GM10248 (cell line): ENCODE results near the gene SRRM5.

Experiments
- CTCF ChIA-PET: fragments of 300-600 bp; sonication (Branson Sonifier 250); formaldehyde crosslinking; extraction: SDS; loops from one replicate; lab custom pipeline; 2021; ENCODE audit warnings: antibody characterized with exemption; lab: Yijun Ruan, JAX
- POLR2A ChIA-PET: fragments of 350-650 bp; sonication (Branson Sonifier 250); formaldehyde crosslinking; extraction: SDS; loops from one replicate; lab custom pipeline; 2020; ENCODE audit warnings: antibody characterized with exemption; lab: Yijun Ruan, JAX
- DNase-seq: peaks from one replicate; pipeline ENCODE4 v3.0.0; 2012; ENCODE audit errors: extremely low spot score
- TF ChIP-seq, protein P1 (sequence below): IDR thresholded peaks from 2 replicates; pipeline ENCODE4 v1.5.1; 2012; ENCODE audit warnings: mild to moderate bottlenecking, low read depth; ENCODE audit errors: extremely low read depth, missing control alignments, control extremely low read depth

The SRRM5 gene

DNA sequence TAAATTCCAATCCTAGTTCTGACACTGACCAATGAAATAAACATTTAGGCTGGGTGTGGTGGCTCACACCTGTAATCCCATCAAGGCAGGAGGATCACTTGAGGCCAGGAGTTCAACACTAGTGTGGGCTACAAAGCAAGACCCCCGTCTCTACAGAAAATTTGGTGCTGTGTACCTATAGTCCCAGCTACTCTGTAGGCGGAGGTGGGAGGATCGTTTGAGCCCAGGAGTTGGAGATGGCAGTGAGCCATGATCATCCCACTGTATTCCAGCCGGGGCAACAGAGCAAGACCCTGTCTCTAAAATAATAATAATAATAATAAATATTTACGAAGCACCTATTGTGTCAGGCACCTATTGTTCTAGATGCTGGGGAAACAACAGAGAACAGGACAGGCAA, 22.6 kb upstream of the SRRM5 start:
- POLR2A ChIA-PET, result no interaction called here
- DNase-seq, result no peak
- TF ChIP-seq, protein P1, sequence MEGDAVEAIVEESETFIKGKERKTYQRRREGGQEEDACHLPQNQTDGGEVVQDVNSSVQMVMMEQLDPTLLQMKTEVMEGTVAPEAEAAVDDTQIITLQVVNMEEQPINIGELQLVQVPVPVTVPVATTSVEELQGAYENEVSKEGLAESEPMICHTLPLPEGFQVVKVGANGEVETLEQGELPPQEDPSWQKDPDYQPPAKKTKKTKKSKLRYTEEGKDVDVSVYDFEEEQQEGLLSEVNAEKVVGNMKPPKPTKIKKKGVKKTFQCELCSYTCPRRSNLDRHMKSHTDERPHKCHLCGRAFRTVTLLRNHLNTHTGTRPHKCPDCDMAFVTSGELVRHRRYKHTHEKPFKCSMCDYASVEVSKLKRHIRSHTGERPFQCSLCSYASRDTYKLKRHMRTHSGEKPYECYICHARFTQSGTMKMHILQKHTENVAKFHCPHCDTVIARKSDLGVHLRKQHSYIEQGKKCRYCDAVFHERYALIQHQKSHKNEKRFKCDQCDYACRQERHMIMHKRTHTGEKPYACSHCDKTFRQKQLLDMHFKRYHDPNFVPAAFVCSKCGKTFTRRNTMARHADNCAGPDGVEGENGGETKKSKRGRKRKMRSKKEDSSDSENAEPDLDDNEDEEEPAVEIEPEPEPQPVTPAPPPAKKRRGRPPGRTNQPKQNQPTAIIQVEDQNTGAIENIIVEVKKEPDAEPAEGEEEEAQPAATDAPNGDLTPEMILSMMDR, result no peak
- CTCF ChIA-PET, result interaction anchor here (1.0 to 4.0 kb wide), 3 partner anchors 34 to 142 kb away, joined by 3 to 13 read pairs (median 3); partner anchors contain the start of gene PHLDB3

DNA sequence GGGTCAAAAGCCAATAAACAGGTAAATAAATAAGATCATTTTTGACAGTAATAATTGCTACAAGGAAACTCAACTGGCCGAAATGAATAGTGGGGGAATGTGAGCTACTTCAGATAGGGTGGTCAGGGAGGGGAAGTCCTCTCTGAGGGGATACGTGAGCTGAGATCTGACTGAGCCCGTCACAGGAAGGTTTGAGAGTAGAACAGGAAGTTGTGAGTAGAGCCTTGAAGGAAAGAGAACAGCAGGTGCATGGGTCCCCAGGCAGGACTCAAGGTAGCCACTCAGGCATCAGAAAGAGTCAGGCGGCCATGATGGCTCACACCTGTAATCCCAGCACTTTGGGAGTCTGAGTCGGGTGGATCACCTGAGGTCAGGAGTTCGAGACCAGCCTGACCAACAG, 22.2 kb upstream of the SRRM5 start:
- ChIA-PET CTCF (interaction anchor here (1.0 to 4.0 kb wide), 3 partner anchors 35 to 142 kb away, joined by 3 to 13 read pairs (median 3); partner anchors contain the start of gene PHLDB3), POLR2A (no interaction called here)
- no peak for DNase-seq
- TF ChIP-seq, protein P1, result no peak

DNA sequence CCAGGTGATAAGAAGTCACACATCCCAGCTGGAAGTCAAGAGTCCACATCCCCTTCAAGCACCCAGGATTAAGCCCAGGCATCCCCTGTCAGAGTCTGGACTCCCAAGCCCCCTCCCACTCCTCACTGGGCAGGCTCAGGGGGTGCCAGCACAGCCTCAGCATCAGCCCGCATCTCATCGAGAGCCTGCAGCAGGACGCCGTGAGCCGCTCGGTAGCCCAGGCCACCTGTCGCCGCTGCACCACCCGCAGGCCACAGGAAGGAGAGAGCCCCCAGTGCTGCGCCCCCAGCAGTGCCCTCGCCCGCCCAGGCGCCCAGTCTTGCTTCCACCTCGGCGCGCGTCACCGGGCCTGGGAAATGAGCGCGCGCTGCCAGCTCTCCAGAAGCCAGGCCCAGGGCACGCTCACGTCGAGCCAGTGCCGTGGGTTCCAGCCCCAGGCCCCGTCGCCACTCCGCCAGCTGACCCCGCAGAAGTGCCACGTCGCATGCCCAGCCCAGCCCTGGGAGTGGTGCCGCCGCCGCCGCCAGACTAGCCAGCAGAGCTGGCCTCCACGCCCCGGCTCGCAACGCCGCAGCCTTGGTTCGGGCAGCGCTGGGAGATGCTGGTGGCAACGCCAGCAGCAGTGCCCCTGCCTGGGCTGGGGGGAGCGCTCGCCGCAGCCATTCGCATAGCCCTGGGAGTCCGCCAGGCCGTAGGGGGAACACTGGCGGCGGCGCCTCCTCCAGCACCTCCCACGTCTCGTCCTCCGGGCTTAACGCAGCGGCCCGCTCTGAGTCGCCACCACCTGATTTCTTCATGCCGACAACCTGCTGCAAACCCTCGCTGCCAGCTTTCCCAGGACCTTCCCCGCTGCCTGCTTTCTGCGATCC, 19.8 kb upstream of the SRRM5 start:
- TF ChIP-seq, protein P1, result no peak
- no peak for DNase-seq
- CTCF ChIA-PET, result interaction anchor here (1.6 to 6.1 kb wide), 2 partner anchors 18 to 38 kb away, joined by 5 to 60 read pairs; no protein-coding TSS in a partner anchor
- POLR2A ChIA-PET, result interaction anchor here (0.6 kb wide), 1 partner anchor 41 kb away, joined by 3 read pairs; no protein-coding TSS in a partner anchor

DNA sequence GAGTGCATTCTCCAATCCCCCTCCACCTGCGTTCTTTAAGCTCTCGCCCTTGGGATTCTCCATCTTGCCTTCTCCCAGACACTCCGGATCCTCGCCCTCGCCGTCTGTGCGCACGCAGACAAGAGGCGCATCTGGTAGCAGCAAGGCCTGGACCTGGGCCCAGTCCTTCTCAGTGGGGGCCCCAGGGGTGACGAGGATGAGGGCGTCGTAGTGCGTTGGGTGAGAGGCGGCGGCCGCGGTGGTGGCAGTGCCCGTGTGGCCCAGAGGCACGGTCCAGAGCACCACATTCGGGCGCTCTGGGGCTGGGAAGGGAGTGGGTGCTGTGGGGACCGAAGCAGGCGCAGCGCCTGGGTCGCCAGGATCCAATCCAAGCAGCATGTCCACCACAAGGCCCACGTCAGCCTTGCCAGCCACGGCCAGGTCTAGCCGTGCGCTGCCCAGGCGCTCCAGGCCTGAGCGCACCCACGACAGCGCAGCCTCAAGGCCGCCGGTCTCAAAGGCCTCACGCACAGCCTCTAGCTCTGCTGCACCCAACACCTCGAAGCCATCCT, 19.0 kb upstream of the SRRM5 start:
- CTCF ChIA-PET, result interaction anchor here (1.6 to 6.1 kb wide), 4 partner anchors 19 to 146 kb away, joined by 5 to 60 read pairs (median 20); no protein-coding TSS in a partner anchor
- TF ChIP-seq, protein P1, result no peak
- POLR2A ChIA-PET, result no interaction called here
- DNase-seq, result no peak

DNA sequence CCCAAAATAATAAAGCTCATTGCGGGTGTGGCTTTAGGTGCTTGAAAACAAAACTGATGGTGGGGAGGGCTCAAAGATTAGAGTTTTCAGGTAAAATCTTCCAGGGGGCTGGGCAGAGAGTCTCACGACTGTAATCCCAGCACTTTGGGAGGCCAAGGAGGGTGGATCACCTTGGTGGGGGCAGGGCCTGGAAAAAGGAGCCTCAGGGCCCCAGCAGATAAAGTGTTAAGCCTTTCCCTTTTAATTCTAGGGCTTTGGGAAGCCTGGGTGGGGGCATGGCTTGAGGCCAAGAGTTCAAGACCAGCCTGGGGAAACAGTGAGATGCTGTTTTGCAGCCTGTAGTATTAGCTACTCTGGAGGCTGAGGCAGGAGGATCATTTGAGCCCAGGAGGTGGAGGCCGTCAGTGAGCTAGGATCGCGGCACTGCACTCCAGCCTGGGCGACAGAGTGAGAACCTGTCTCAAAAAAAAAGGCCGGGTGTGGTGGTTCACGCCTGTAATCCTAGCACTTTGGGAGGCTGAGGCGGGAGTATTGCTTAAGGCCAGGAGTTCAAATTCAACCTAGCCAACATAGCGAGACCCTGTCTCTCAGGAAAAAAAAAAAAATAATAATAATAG, 17.7 kb upstream of the SRRM5 start:
- DNase-seq, result no peak
- TF ChIP-seq, protein P1, result no peak
- ChIA-PET POLR2A (interaction anchor here (0.8 to 1.0 kb wide), 2 partner anchors 19 to 74 kb away, joined by 3 read pairs; partner anchors contain the start of genes PINLYP and XRCC1), CTCF (interaction anchor here (0.7 to 6.1 kb wide), 30 partner anchors 8 to 163 kb away, joined by 3 to 60 read pairs (median 4); partner anchors contain the start of genes PHLDB3, XRCC1 and ZNF575)
